GM12878 (cell line): ENCODE data around the gene BTBD9. TPM values are rescaled to one million over a fixed set of nuclear protein-coding genes. Genes with fewer than 3 reads are reported as not detected.

Experiments used
- ATAC-seq: fragments of 200-7000 bp; cut with Tn5 transposase; 3 replicates; pipeline ENCODE4 v1.9.1; 2020; ENCODE audit warnings: mild to moderate bottlenecking, moderate library complexity
- BruUV-seq: library from RNA; stranded (reverse); fragments of 400-500 nt; replicated peaks from 2 replicates; lab custom pipeline; 2021; lab: Mats Ljungman, UMichigan
- CTCF ChIA-PET: fragments of 300-600 bp; sonication (Branson Sonifier 250); formaldehyde crosslinking; extraction: SDS; loops from one replicate; lab custom pipeline; 2021; ENCODE audit warnings: inconsistent platforms; lab: Yijun Ruan, JAX
- POLR2A ChIA-PET: fragments of 350-600 bp; formaldehyde crosslinking; extraction: SDS; loops from one replicate; lab custom pipeline; 2021; ENCODE audit warnings: inconsistent platforms; lab: Charles Lee
- RAD21 ChIA-PET: fragments of 300-600 bp; sonication (Branson Sonifier 250); formaldehyde crosslinking; loops from one replicate; lab custom pipeline; 2023; ENCODE audit warnings: antibody characterized with exemption; ENCODE audit not compliant: unreplicated experiment; lab: Charles Lee
- SMC1A ChIA-PET: fragments of 300-600 bp; sonication (Branson Sonifier 250); formaldehyde crosslinking; loops from one replicate; lab custom pipeline; 2023; ENCODE audit not compliant: unreplicated experiment, uncharacterized antibody; lab: Charles Lee
- DNase-seq: peaks from one replicate; pipeline ENCODE4 v3.0.0-alpha.2; 2011; ENCODE audit warnings: low read depth, low spot score
- FAIRE-seq: peaks from 3 replicates; lab custom pipeline; 2011; peaks lifted over from hg19 to GRCh38; lab: Jason Lieb, UNC
- H2AFZ ChIP-seq: 2 replicates; pipeline ENCODE4 v1.6.0; 2011; ENCODE audit warnings: low read depth, low read length, control low read depth; ENCODE audit not compliant: control insufficient read depth
- H3K27ac ChIP-seq: 2 replicates; pipeline ENCODE4 v1.5.1; 2011; ENCODE audit warnings: control low read depth; ENCODE audit not compliant: control insufficient read depth, insufficient read depth
- H3K27me3 ChIP-seq, 2 experiments: replicated peaks in 1 of 2; 2 replicates each; pipeline versions ENCODE4 v1.6.0 to v1.6.1; 2011; ENCODE audit warnings: low read length in 1 of 2; ENCODE audit not compliant: control insufficient read depth in 2 of 2, insufficient read depth in 2 of 2
- H3K36me3 ChIP-seq, 2 experiments: 2 replicates each; pipeline ENCODE4 v1.5.1; 2011; ENCODE audit warnings: low read length in 1 of 2; ENCODE audit not compliant: control insufficient read depth in 2 of 2, insufficient read depth in 2 of 2
- H3K4me1 ChIP-seq: 2 replicates; pipeline ENCODE4 v1.6.1; 2011; ENCODE audit warnings: mild to moderate bottlenecking, low read length, moderate library complexity, mixed read lengths; ENCODE audit not compliant: control insufficient read depth, insufficient read depth
- H3K4me2 ChIP-seq: 2 replicates; pipeline ENCODE4 v1.6.0; 2011; ENCODE audit warnings: control low read depth; ENCODE audit not compliant: control insufficient read depth, insufficient read depth
- H3K4me3 ChIP-seq: fragments of 200-600 bp; sonication (generic); 2 replicates; pipeline ENCODE4 v1.5.1; 2016
- H3K79me2 ChIP-seq: 2 replicates; pipeline ENCODE4 v1.6.0; 2011; ENCODE audit warnings: low read length; ENCODE audit not compliant: control insufficient read depth, insufficient read depth
- H3K9ac ChIP-seq: 2 replicates; pipeline ENCODE4 v1.8.0; 2011; ENCODE audit warnings: low read length, control low read depth, mixed read lengths; ENCODE audit not compliant: control insufficient read depth, insufficient read depth
- H3K9me3 ChIP-seq: replicated peaks from 3 replicates; pipeline ENCODE4 v1.5.1; 2011; ENCODE audit warnings: mild to moderate bottlenecking, low read length; ENCODE audit not compliant: control insufficient read depth, insufficient read depth
- H4K20me1 ChIP-seq: 2 replicates; pipeline ENCODE4 v1.6.0; 2011; ENCODE audit not compliant: control insufficient read depth, insufficient read depth
- FOS ChIP-seq: IDR thresholded peaks from 3 replicates; pipeline ENCODE4 v1.6.1; 2011; ENCODE audit warnings: borderline replicate concordance; ENCODE audit not compliant: insufficient read length; ENCODE audit errors: extremely low read depth
- HDGF ChIP-seq: fragments of 450-650 bp; IDR thresholded peaks from 2 replicates; pipeline ENCODE4 v1.6.1; 2016; ENCODE audit warnings: antibody characterized with exemption
- RAD21 ChIP-seq: IDR thresholded peaks from 2 replicates; pipeline ENCODE4 v1.6.1; 2011; ENCODE audit warnings: mild to moderate bottlenecking, low read depth, low read length, moderate library complexity; ENCODE audit not compliant: insufficient read depth
- SIX5 ChIP-seq: IDR thresholded peaks from 2 replicates; pipeline ENCODE4 v1.6.1; 2011; ENCODE audit warnings: mild to moderate bottlenecking, low read depth, low read length, moderate library complexity; ENCODE audit not compliant: severe bottlenecking
- SMC3 ChIP-seq: IDR thresholded peaks from 2 replicates; pipeline ENCODE4 v1.6.1; 2011; ENCODE audit warnings: low read length, improper control_type of control experiment, borderline replicate concordance
- WGBS: methylation state at CpG from one replicate; pipeline ENCODE4 v1.1.6; 2016; ENCODE audit warnings: low lambda C conversion rate; ENCODE audit not compliant: insufficient replicate concordance, insufficient coverage; ENCODE audit errors: missing lambda C conversion rate; 5-methylcytosine and 5-hydroxymethylcytosine counted together
- in situ Hi-C: fragments of 300-500 bp; cut with MboI; formaldehyde crosslinking; loops from 9 replicates; pipeline ENCODE4 v1.14.3; 2018; ENCODE audit warnings: mixed read lengths
- intact Hi-C: fragments of 100-400 bp; cut with micrococcal nuclease; formaldehyde crosslinking; loops from one replicate; pipeline ENCODE4 v1.14.2; 2022; ENCODE audit not compliant: unreplicated experiment
- polyA plus RNA-seq, 11 experiments: library from polyadenylated mRNA; depleted of rRNA in 4 of 11; unstranded in 6 of 11; stranded (reverse) in 5 of 11; fragments of >200 nt; fragmentation: Nextera tagmentation in 4 of 11; fragmentation: Illumina TruSeq in 1 of 11; extraction: Ambion mirVana in 4 of 11; extraction: Trizol in 1 of 11; gene quantifications; 1 replicate in 1 of 11; 2 replicates in 10 of 11; pipeline versions ENCODE4 v1.2.1 to v1.2.3, GENCODE V29; 2011 to 2016; ENCODE audit warnings: inconsistent platforms in 2 of 11, missing spikeins in 2 of 11, low read depth in 1 of 11
- total RNA-seq, 4 experiments: library from RNA; depleted of rRNA in 3 of 4; stranded (reverse); fragments of >200 nt in 3 of 4; fragmentation: Illumina TruSeq in 1 of 4; extraction: Trizol in 1 of 4; gene quantifications; 2 replicates each; pipeline versions ENCODE4 v1.2.1 to v1.2.3, GENCODE V29; 2013 to 2021
- TF ChIP-seq, protein P1 (sequence below): fragments of 150-350 bp; IDR thresholded peaks from 2 replicates; pipeline ENCODE4 v1.6.1; 2016; ENCODE audit warnings: low read depth, low read length
- TF ChIP-seq, protein P2 (sequence below): fragments of 450-650 bp; IDR thresholded peaks from 2 replicates; pipeline ENCODE4 v1.6.1; 2016; ENCODE audit warnings: mild to moderate bottlenecking
- TF ChIP-seq, protein P3 (sequence below), 3 experiments: IDR thresholded peaks in 2 of 3; conservative IDR thresholded peaks in 1 of 3; 2 replicates each; pipeline ENCODE4 v1.5.1; 2011; ENCODE audit warnings: low read depth in 3 of 3, low read length in 3 of 3, mild to moderate bottlenecking in 3 of 3, control low read depth in 2 of 3, moderate library complexity in 2 of 3, inconsistent platforms in 1 of 3, mixed read lengths in 1 of 3; ENCODE audit not compliant: control insufficient read depth in 2 of 3, insufficient read depth in 1 of 3; ENCODE audit errors: extremely low read depth in 1 of 3

BTBD9 gene
- total and polyA plus RNA-seq, 10 of the 15 experiments (the other 5 are each of a cell fraction or from before 2014, with no cell fraction given) = 0.22 to 8.6 (median 4.6) TPM

DNA sequence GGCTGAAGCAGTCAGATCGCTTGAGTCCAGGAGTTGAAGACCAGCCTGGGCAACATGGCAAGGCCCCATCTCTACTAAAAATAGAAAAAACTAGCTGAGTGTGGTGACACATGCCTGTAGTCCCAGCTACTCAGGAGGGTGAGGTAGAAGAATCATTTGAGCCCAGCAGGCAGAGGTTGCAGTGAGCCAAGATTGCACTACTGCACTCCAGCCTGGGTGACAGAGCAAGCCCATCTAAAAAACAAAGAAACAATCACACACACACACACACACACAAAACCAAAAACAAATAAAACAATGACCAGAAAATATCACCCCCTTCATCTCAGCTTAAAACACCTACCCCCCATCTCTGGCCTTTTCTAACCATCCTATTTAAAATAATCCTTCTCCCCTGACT lies 68.0 kb downstream of the BTBD9 start:
- no peak overlapping the region for H3K9ac ChIP-seq
- RAD21 ChIA-PET = interaction anchor here (1.1 to 2.3 kb wide), 6 partner anchors 23 to 788 kb away, joined by 3 to 7 read pairs (median 5); no protein-coding TSS in a partner anchor
- no peak overlapping the region for H3K4me3 ChIP-seq
- DNase-seq (no peak), ATAC-seq (peak; percentile 61), FAIRE-seq (peak; percentile 54)
- intact Hi-C loops (loop anchor here (1.0 to 5.0 kb wide), 3 partner anchors 75 to 539 kb away; no protein-coding TSS in a partner anchor), in situ Hi-C loops (no loop called here)
- no peaks in the 10 kb centered on the region for H3K9me3 ChIP-seq
- H4K20me1 ChIP-seq = no peaks in the 10 kb centered on the region
- H2AFZ ChIP-seq = peak overlapping the region; percentile 68; the same call in 1 of the 2 replicates
- H3K36me3 ChIP-seq = no peaks in the 10 kb centered on the region
- WGBS = 93% methylated on average over 1 of the region's 1 CpG
- SMC1A ChIA-PET = interaction anchor here (0.7 to 5.4 kb wide), 9 partner anchors 8 to 560 kb away, joined by 3 to 36 read pairs (median 8); no protein-coding TSS in a partner anchor
- H3K4me1 ChIP-seq = no peaks in the 10 kb centered on the region
- TF ChIP-seq HDGF (peak; percentile 68; the same call in 1 of the 2 replicates), SIX5 (no peak)
- no peaks in the 10 kb centered on the region for H3K27me3 ChIP-seq
- no peaks in the 10 kb centered on the region for H3K79me2 ChIP-seq
- H3K4me2 ChIP-seq = no peak overlapping the region
- peak overlapping the region; percentile 14; the same call in 1 of the 2 replicates for H3K27ac ChIP-seq
- BruUV-seq = no TSS peak
- CTCF ChIA-PET = interaction anchor here (1.1 to 5.2 kb wide), 10 partner anchors 11 to 1036 kb away, joined by 3 to 67 read pairs (median 5); no protein-coding TSS in a partner anchor
- POLR2A ChIA-PET = no interaction called here

DNA sequence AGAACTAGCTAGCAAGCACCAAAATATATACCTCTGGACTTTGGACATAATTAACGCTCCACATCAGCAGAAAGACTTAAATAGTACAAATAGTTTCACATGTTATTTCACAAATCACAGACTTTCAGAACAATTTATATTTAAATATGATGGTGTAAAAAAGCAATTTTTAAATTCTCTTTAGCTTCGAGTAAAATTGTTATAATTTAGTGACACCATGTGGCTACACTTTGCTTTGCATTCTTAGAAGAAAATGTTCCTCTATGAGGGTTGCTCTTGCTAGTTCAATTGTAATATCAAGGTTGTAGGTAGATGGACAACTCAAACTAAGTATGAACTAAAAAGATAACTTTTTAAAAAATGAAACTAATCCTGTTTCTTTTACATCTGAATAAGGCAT lies 69.0 kb downstream of the BTBD9 start:
- Histone ChIP-seq H3K27ac (no peak overlapping the region), H3K4me2 (no peak overlapping the region), H2AFZ (no peak overlapping the region), H3K4me3 (no peak overlapping the region), H3K9me3 (no peaks in the 10 kb centered on the region), H3K9ac (no peak overlapping the region), H3K36me3 (no peaks in the 10 kb centered on the region), H3K4me1 (no peaks in the 10 kb centered on the region), H3K79me2 (no peaks in the 10 kb centered on the region), H4K20me1 (no peaks in the 10 kb centered on the region), H3K27me3 (no peaks in the 10 kb centered on the region)
- TF ChIP-seq, protein P1, sequence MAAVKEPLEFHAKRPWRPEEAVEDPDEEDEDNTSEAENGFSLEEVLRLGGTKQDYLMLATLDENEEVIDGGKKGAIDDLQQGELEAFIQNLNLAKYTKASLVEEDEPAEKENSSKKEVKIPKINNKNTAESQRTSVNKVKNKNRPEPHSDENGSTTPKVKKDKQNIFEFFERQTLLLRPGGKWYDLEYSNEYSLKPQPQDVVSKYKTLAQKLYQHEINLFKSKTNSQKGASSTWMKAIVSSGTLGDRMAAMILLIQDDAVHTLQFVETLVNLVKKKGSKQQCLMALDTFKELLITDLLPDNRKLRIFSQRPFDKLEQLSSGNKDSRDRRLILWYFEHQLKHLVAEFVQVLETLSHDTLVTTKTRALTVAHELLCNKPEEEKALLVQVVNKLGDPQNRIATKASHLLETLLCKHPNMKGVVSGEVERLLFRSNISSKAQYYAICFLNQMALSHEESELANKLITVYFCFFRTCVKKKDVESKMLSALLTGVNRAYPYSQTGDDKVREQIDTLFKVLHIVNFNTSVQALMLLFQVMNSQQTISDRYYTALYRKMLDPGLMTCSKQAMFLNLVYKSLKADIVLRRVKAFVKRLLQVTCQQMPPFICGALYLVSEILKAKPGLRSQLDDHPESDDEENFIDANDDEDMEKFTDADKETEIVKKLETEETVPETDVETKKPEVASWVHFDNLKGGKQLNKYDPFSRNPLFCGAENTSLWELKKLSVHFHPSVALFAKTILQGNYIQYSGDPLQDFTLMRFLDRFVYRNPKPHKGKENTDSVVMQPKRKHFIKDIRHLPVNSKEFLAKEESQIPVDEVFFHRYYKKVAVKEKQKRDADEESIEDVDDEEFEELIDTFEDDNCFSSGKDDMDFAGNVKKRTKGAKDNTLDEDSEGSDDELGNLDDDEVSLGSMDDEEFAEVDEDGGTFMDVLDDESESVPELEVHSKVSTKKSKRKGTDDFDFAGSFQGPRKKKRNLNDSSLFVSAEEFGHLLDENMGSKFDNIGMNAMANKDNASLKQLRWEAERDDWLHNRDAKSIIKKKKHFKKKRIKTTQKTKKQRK = no peak
- TF ChIP-seq FOS (no peak), RAD21 (peak; percentile 63), SMC3 (peak; percentile 43; the same call in 1 of the 2 replicates)
- TF ChIP-seq, protein P2, sequence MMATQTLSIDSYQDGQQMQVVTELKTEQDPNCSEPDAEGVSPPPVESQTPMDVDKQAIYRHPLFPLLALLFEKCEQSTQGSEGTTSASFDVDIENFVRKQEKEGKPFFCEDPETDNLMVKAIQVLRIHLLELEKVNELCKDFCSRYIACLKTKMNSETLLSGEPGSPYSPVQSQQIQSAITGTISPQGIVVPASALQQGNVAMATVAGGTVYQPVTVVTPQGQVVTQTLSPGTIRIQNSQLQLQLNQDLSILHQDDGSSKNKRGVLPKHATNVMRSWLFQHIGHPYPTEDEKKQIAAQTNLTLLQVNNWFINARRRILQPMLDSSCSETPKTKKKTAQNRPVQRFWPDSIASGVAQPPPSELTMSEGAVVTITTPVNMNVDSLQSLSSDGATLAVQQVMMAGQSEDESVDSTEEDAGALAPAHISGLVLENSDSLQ = no peak
- TF ChIP-seq, protein P3, sequence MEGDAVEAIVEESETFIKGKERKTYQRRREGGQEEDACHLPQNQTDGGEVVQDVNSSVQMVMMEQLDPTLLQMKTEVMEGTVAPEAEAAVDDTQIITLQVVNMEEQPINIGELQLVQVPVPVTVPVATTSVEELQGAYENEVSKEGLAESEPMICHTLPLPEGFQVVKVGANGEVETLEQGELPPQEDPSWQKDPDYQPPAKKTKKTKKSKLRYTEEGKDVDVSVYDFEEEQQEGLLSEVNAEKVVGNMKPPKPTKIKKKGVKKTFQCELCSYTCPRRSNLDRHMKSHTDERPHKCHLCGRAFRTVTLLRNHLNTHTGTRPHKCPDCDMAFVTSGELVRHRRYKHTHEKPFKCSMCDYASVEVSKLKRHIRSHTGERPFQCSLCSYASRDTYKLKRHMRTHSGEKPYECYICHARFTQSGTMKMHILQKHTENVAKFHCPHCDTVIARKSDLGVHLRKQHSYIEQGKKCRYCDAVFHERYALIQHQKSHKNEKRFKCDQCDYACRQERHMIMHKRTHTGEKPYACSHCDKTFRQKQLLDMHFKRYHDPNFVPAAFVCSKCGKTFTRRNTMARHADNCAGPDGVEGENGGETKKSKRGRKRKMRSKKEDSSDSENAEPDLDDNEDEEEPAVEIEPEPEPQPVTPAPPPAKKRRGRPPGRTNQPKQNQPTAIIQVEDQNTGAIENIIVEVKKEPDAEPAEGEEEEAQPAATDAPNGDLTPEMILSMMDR (IDR thresholded peaks at IDR 0.05 in 2 of 3, conservative IDR thresholded peaks at IDR 0.05 in 1 of 3; ENCODE audit: control insufficient read depth in 2 of 3, extremely low read depth in 1 of 3, insufficient read depth in 1 of 3, low read depth in 3 of 3, low read length in 3 of 3) = peak; percentile 12 to 53 (median 46); a peak in 2 of 6 replicates
- ChIA-PET SMC1A (interaction anchor here (0.5 to 5.4 kb wide), 27 partner anchors 11 to 866 kb away, joined by 3 to 36 read pairs (median 4); no protein-coding TSS in a partner anchor), CTCF (interaction anchor here (0.7 to 5.2 kb wide), 35 partner anchors 10 to 1035 kb away, joined by 3 to 67 read pairs (median 4); partner anchors contain the start of gene BTBD9), RAD21 (interaction anchor here (0.6 to 3.1 kb wide), 24 partner anchors 13 to 866 kb away, joined by 3 to 27 read pairs (median 4); no protein-coding TSS in a partner anchor), POLR2A (interaction anchor here (0.5 to 0.8 kb wide), 3 partner anchors 39 to 652 kb away, joined by 3 to 6 read pairs (median 4); no protein-coding TSS in a partner anchor)
- 28% methylated on average over 2 of the region's 2 CpGs for WGBS
- BruUV-seq = no TSS peak
- intact Hi-C loops (loop anchor here (1.0 to 5.0 kb wide), 3 partner anchors 74 to 538 kb away; no protein-coding TSS in a partner anchor), in situ Hi-C loops (no loop called here)
- DNase-seq (no peak), ATAC-seq (peak; percentile 61), FAIRE-seq (peak; percentile 70)
